A549 (cell line): ENCODE measurements around the gene ARID1B.

ENCODE experiments used
- BHLHE40 ChIP-seq: IDR thresholded peaks from 2 replicates; pipeline ENCODE4 v1.6.1; 2012; ENCODE audit warnings: low read depth, low read length, inconsistent platforms
- CEBPB ChIP-seq, 2 experiments: fragments of >200 bp in 1 of 2; sonication (Bioruptor Twin) in 1 of 2; formaldehyde crosslinking in 1 of 2; IDR thresholded peaks; 2 replicates each; pipeline ENCODE4 v1.6.1; 2012 to 2016
- CHD2 ChIP-seq: fragments of 150-350 bp; IDR thresholded peaks from 2 replicates; pipeline ENCODE4 v1.6.1; 2014; ENCODE audit warnings: low read length; ENCODE audit not compliant: partially characterized antibody
- EP300 ChIP-seq, 2 experiments: fragments of >200 bp; sonication (Bioruptor Twin); formaldehyde crosslinking; IDR thresholded peaks; 2 replicates in 1 of 2; 3 replicates in 1 of 2; pipeline ENCODE4 v1.6.1; 2016 to 2017
- HOXA7 ChIP-seq: fragments of 250-450 bp; sonication (Bioruptor Pico); IDR thresholded peaks from 2 replicates; pipeline ENCODE4 v1.5.0; 2020; ENCODE audit warnings: mild to moderate bottlenecking, moderate library complexity
- NR3C1 ChIP-seq: fragments of >200 bp; sonication (Bioruptor Twin); formaldehyde crosslinking; IDR thresholded peaks from 3 replicates; pipeline ENCODE4 v1.6.1; 2017
- POLR2A ChIP-seq: IDR thresholded peaks from 2 replicates; pipeline ENCODE4 v1.6.1; 2012; ENCODE audit warnings: mild to moderate bottlenecking, low read length
- RAD21 ChIP-seq, 2 experiments: fragments of >200 bp in 1 of 2; sonication (Bioruptor Twin) in 1 of 2; formaldehyde crosslinking in 1 of 2; IDR thresholded peaks in 1 of 2; conservative IDR thresholded peaks in 1 of 2; 2 replicates in 1 of 2; 3 replicates in 1 of 2; pipeline ENCODE4 v1.6.1; 2012 to 2018; ENCODE audit warnings: inconsistent platforms in 1 of 2
- TP53 ChIP-seq: fragments of 250-450 bp; sonication (Bioruptor Pico); IDR thresholded peaks from 2 replicates; pipeline ENCODE4 v1.5.0; 2021; ENCODE audit warnings: mild to moderate bottlenecking, moderate library complexity
- TF ChIP-seq, protein P1 (sequence below): fragments of >200 bp; sonication (Bioruptor Twin); formaldehyde crosslinking; IDR thresholded peaks from 3 replicates; pipeline ENCODE4 v1.5.1; 2016
- TF ChIP-seq, protein P2 (sequence below): fragments of 250-450 bp; sonication (Bioruptor Pico); IDR thresholded peaks from 2 replicates; pipeline ENCODE4 v1.5.0; 2021; ENCODE audit warnings: mild to moderate bottlenecking, moderate library complexity, borderline replicate concordance
- TF ChIP-seq, protein P3 (sequence below): fragments of 450-650 bp; IDR thresholded peaks from 2 replicates; pipeline ENCODE4 v1.6.1; 2014; ENCODE audit warnings: antibody characterized with exemption
- TF ChIP-seq, protein P4 (sequence below): IDR thresholded peaks from 2 replicates; pipeline ENCODE4 v1.6.1; 2012

DNA sequence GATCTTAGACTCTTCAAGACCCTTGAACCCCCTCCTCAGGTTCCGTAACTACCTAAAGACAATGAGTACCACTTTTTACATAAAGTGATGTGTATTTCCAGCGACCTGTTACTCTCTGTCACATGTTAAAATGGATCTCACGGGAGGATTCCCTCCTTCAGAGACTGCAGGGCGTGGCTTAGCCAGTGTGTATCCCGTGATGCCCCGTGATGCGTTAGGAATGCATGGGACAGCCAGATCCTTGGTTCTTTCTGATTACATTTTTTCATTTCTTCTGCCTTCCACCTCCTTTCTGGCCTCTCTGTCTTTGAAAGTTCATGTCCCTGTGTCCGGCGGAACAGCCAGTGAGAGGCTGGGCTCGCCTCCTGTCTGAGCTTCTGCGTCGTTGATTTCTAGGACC lies 390.7 kb downstream of the ARID1B start:
- TF ChIP-seq POLR2A, result no peak
- TF ChIP-seq, protein P1, sequence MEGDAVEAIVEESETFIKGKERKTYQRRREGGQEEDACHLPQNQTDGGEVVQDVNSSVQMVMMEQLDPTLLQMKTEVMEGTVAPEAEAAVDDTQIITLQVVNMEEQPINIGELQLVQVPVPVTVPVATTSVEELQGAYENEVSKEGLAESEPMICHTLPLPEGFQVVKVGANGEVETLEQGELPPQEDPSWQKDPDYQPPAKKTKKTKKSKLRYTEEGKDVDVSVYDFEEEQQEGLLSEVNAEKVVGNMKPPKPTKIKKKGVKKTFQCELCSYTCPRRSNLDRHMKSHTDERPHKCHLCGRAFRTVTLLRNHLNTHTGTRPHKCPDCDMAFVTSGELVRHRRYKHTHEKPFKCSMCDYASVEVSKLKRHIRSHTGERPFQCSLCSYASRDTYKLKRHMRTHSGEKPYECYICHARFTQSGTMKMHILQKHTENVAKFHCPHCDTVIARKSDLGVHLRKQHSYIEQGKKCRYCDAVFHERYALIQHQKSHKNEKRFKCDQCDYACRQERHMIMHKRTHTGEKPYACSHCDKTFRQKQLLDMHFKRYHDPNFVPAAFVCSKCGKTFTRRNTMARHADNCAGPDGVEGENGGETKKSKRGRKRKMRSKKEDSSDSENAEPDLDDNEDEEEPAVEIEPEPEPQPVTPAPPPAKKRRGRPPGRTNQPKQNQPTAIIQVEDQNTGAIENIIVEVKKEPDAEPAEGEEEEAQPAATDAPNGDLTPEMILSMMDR, result no peak
- TF ChIP-seq, protein P2, sequence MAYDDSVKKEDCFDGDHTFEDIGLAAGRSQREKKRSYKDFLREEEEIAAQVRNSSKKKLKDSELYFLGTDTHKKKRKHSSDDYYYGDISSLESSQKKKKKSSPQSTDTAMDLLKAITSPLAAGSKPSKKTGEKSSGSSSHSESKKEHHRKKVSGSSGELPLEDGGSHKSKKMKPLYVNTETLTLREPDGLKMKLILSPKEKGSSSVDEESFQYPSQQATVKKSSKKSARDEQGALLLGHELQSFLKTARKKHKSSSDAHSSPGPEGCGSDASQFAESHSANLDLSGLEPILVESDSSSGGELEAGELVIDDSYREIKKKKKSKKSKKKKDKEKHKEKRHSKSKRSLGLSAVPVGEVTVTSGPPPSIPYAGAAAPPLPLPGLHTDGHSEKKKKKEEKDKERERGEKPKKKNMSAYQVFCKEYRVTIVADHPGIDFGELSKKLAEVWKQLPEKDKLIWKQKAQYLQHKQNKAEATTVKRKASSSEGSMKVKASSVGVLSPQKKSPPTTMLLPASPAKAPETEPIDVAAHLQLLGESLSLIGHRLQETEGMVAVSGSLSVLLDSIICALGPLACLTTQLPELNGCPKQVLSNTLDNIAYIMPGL (CRISPR knock-in tag), result no peak
- TF ChIP-seq HOXA7 (CRISPR knock-in tag), result no peak
- no peak for TF ChIP-seq EP300 (IDR thresholded peaks at IDR 0.05)
- TF ChIP-seq, protein P3, sequence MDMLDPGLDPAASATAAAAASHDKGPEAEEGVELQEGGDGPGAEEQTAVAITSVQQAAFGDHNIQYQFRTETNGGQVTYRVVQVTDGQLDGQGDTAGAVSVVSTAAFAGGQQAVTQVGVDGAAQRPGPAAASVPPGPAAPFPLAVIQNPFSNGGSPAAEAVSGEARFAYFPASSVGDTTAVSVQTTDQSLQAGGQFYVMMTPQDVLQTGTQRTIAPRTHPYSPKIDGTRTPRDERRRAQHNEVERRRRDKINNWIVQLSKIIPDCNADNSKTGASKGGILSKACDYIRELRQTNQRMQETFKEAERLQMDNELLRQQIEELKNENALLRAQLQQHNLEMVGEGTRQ, result no peak
- no peak for TF ChIP-seq BHLHE40
- no peak for TF ChIP-seq NR3C1
- no peak for TF ChIP-seq RAD21 (conservative IDR thresholded peaks at IDR 0.05 in 1 of 2, IDR thresholded peaks at IDR 0.05 in 1 of 2)
- TF ChIP-seq CEBPB (IDR thresholded peaks at IDR 0.05), result no peak
- TF ChIP-seq TP53 (CRISPR knock-in tag), result no peak
- TF ChIP-seq, protein P4, sequence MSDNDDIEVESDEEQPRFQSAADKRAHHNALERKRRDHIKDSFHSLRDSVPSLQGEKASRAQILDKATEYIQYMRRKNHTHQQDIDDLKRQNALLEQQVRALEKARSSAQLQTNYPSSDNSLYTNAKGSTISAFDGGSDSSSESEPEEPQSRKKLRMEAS, result no peak
- TF ChIP-seq CHD2, result no peak
